Natural killer cell treated with Interleukin-12 subunit alpha and Interleukin-12 subunit beta and Interleukin-15 and Interleukin-18, amount 100 ng/mL, for 72 hours (primary cell): ENCODE measurements around the gene SARNP. TPM values are rescaled to one million over a fixed set of nuclear protein-coding genes. Genes with fewer than 3 reads are reported as not detected.

Experiments
- ATAC-seq, 2 donors: fragments of 150-1000 bp; cut with Tn5 transposase in 1 of 2; sonication (Bioruptor Pico), chemical (Tn5 transposase) in 1 of 2; 2 replicates each; pipeline ENCODE4 v1.10.0; 2021
- DNase-seq: peaks from one replicate; pipeline ENCODE4 v3.0.0; 2022; ENCODE audit warnings: low spot score
- H3K27ac Mint-ChIP-seq, 2 donors: 1 replicate in 1 of 2; 2 replicates in 1 of 2; pipeline ENCODE4 v1.8.0; 2022; ENCODE audit warnings: mixed read lengths in 2 of 2, mild to moderate bottlenecking in 1 of 2, moderate library complexity in 1 of 2
- H3K27me3 Mint-ChIP-seq, 2 donors: 1 replicate in 1 of 2; 2 replicates in 1 of 2; pipeline ENCODE4 v1.8.0; 2022; ENCODE audit warnings: mixed read lengths in 2 of 2
- H3K36me3 Mint-ChIP-seq: one replicate; pipeline ENCODE4 v1.8.0; 2022; ENCODE audit warnings: mixed read lengths
- H3K4me1 Mint-ChIP-seq, 2 donors: 1 replicate in 1 of 2; 2 replicates in 1 of 2; pipeline ENCODE4 v1.8.0; 2022; ENCODE audit warnings: low read depth in 2 of 2, mixed read lengths in 2 of 2, mild to moderate bottlenecking in 1 of 2
- H3K4me3 Mint-ChIP-seq: one replicate; pipeline ENCODE4 v1.8.0; 2022; ENCODE audit warnings: mixed read lengths
- H3K9me3 Mint-ChIP-seq: 2 replicates; pipeline ENCODE4 v1.8.0; 2022; ENCODE audit warnings: mixed read lengths
- total RNA-seq, 2 donors: library from RNA; stranded (reverse); gene quantifications; one replicate each; pipeline ENCODE4 v1.2.3, GENCODE V29; 2022

Gene SARNP
- total RNA-seq, 2 donors from 2014 or later = 68.0 to 74.9 TPM

DNA sequence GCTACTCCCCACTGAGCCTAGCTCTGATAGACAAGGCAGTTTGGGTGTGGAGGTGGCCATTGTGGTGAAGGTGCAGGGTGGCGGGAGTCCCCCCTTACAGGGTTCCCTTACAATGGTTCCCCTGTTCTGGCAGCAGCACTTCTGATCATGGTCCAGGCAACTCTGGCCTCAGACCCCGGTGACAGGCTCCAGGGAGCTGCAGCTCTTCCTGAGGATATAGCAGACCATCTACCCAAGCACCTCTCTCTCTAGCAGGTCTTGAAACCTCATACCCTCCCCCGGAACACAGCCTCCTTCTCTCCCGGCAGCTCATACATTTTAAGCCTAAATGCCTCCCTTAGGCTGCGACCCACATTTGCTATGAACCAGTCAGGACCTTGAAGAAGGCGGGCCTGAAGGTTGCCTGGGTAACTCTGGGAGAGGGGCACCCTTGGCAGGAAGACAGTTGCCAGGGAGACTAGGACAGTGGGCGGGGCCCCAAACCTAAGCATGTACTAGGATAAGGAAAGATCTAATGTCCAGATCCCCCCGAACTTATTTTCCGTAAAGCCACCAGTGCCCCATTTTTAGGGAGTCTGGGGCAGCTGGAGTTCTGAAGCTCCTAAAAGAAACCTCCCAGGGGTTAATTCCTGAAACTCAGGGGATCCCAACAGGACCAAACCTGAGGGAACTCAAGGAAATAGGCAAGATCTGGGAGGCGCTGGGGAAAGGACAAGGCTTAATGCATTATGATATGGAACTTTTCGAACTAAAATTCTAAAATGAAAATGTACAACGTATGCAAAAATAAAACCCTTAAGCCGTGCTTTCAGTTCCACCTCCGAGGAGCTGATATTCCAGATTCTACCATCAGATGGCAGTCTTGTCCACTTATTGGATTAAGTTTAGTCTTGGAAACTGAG lies 79.2 kb downstream of the SARNP start:
- Mint-ChIP-seq H3K27me3 (no peaks in the 10 kb centered on the region), H3K4me3 (peak overlapping the region; percentile 89), H3K4me1 (peaks cover 33 to 42% of the 10 kb centered on the region in 2 donors), H3K36me3 (no peaks in the 10 kb centered on the region), H3K27ac (peak overlapping the region; percentile 30 to 72), H3K9me3 (no peaks in the 10 kb centered on the region)
- peak; percentile 73 to 84 for ATAC-seq
- peak; percentile 75 for DNase-seq

DNA sequence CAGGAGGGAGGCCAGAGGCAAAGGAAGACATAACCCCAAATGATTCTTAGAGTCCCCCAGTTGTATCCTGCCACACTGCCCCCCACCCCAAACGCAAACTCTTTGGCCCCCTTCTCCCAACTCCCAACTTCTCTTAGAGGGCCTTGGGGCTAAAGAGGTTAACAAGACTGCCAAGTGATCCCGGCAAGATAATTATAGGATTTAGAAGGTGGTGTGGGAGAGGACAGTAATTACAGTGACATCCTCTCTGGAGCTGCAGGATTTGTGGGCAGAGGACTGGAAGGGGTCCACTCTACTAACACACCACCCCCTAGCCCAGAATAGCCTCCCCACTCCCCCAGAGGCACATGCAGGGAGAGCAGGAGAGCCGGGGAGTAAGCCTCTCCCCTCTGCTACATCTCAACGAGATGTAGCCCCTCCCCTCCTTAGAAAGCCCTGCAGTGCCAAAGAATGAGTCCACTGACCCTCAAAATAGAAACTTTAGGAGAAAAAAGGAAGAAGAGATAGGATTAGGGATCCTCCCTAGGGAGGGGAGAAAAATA lies 79.9 kb downstream of the SARNP start:
- ATAC-seq (no peak), DNase-seq (no peak)
- Mint-ChIP-seq H3K36me3 (no peaks in the 10 kb centered on the region), H3K27me3 (no peaks in the 10 kb centered on the region), H3K27ac (peak overlapping the region; percentile 30 to 72), H3K4me3 (peak overlapping the region; percentile 89), H3K9me3 (no peaks in the 10 kb centered on the region), H3K4me1 (peaks cover 30 to 39% of the 10 kb centered on the region in 2 donors)

DNA sequence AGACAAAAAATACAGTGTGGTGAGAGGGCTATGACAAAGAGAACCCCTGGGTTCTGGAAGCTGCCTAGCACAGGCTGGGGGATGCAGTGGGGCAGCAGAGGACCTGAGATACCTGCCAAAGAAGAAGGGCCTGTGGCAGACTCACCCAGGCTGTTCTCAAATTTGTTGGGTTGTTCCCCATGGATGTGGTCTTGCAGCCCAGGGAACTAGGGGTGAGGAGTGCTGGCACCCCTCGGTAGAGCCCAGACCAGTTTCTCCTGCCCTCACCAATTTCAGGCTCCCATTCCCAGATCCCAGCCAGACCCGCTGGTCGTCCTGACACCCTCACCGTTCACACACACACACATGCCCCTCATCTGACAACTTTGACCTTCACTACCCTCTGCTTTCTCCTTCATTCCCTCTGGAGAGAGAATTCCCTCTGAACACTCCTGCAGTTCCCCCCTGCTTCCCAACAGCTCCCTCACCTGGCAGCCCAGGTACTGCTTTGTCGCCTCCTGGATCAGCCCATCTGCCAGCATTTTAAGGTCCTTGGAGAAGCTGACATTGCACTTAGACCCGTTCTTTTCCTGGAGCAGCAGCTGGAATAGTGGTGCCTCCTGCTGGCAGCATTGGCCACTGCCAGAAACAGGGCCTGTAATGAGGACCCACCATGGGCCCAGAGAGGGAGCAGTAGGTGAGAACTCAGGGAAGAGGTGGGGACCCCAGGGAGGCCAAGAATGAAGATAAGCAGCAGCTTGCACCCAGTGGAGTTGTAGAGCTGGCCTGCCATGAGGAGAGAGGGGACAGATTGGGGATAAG lies 80.5 kb downstream of the SARNP start:
- H3K4me3 Mint-ChIP-seq = peak overlapping the region; percentile 39
- ATAC-seq (peak; percentile 54 to 67), DNase-seq (no peak)
- H3K27me3 Mint-ChIP-seq = no peaks in the 10 kb centered on the region
- H3K36me3 Mint-ChIP-seq = no peaks in the 10 kb centered on the region
- H3K27ac Mint-ChIP-seq = peak overlapping the region; percentile 30 to 72
- peaks cover 25 to 32% of the 10 kb centered on the region in 2 donors for H3K4me1 Mint-ChIP-seq
- H3K9me3 Mint-ChIP-seq = no peaks in the 10 kb centered on the region

DNA sequence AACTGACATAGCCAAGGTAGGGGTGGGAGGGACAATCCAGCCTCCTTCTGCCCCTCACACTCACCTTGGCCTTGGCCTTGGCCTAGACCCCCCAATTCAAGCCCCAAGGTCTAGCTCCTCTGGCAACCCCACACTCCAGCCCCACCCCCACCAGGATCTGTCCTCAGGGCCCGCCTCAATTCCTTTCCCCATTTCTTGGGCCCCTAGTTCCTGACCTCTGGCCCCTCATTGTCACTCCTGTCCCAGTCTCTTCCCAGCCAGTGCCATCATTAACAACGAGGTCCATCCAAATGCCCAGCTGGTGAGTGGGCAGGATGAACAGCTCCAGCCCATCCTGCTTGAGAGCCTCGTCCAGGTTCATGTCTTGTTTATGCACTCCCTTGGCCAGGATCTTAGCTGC lies 81.4 kb downstream of the SARNP start:
- Mint-ChIP-seq H3K27ac (no peak overlapping the region), H3K4me1 (peaks cover 22 to 29% of the 10 kb centered on the region in 2 donors), H3K4me3 (no peak overlapping the region), H3K9me3 (no peaks in the 10 kb centered on the region), H3K36me3 (no peaks in the 10 kb centered on the region), H3K27me3 (no peaks in the 10 kb centered on the region)
- DNase-seq = no peak
- no peak for ATAC-seq

DNA sequence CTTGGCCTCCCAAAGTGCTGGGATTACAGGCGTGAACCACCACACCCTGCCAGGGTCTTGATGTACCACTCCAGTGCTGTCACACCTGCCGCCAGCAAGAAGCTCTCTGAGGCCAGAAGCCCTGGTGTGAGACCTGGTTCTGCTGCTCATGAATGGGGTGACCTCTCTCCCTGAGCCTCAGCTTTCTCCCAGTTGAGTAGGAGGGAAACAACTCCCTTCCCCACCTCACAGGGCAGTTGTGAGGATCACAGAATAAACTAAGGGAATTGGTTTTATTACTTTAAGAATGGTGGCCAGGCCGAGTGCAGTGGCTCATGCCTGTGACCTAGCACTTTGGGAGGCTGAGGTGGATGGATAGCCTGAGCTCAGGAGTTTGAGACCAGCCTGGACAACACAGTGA lies 82.9 kb downstream of the SARNP start:
- Mint-ChIP-seq H3K27ac (no peak overlapping the region), H3K36me3 (no peaks in the 10 kb centered on the region), H3K4me3 (no peak overlapping the region), H3K4me1 (peaks cover 36 to 43% of the 10 kb centered on the region in 2 donors), H3K27me3 (no peaks in the 10 kb centered on the region), H3K9me3 (no peaks in the 10 kb centered on the region)
- no peak for ATAC-seq
- no peak for DNase-seq

DNA sequence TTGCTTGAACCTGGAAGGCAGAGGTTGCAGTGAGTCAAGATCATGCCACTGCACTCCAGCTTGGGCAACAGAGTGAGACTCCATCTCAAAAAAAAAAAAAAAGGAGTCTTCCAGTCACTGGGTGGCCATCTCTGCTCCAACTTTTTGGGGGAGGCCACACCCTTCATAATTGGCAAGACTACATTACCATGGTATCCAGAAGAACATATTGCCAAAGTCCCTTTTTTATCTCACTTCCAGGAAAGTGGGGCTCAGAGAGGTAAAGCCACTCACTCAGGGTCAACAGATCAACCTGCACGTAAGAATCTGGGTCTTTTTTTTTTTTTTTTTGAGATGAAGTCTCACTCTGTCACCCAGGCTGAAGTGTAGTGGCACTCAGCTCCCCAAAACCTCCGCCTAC lies 83.7 kb downstream of the SARNP start:
- no peak overlapping the region for H3K27ac Mint-ChIP-seq
- DNase-seq (no peak), ATAC-seq (no peak)
- peaks cover 42 to 43% of the 10 kb centered on the region in 2 donors for H3K4me1 Mint-ChIP-seq
- H3K27me3 Mint-ChIP-seq = no peaks in the 10 kb centered on the region
- H3K36me3 Mint-ChIP-seq = no peaks in the 10 kb centered on the region
- H3K9me3 Mint-ChIP-seq = no peaks in the 10 kb centered on the region
- no peak overlapping the region for H3K4me3 Mint-ChIP-seq

DNA sequence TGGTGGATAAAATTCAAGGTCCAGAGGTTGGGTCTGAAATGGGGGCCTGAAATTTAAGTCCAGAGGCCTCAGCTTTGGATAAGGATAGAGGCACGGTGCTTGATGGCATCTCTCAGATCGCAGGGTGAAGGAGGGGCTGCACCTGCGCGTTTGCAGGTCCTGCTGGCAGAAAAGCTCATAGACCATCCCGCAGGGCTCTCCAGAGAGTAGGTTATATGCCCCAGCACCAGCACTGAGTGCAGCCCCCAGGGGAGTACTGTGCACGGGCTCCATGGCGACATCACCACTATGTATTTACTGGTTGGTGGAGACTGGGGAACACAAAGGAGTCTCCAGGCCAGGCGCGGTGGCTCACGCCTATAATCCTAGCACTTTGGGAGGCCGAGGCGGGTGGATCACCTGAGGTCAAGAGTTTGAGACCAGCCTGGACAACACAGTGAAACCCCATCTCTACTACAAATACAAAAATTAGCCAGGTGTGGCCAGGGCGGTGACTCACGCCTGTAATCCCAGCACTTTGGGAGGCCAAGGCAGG lies 84.4 kb downstream of the SARNP start:
- peaks cover 35 to 38% of the 10 kb centered on the region in 2 donors for H3K4me1 Mint-ChIP-seq
- ATAC-seq (no peak), DNase-seq (no peak)
- no peak overlapping the region for H3K4me3 Mint-ChIP-seq
- peak overlapping the region in 1 of 2 donors; percentile 3 for H3K27ac Mint-ChIP-seq
- H3K36me3 Mint-ChIP-seq = no peaks in the 10 kb centered on the region
- no peaks in the 10 kb centered on the region for H3K9me3 Mint-ChIP-seq
- H3K27me3 Mint-ChIP-seq = no peaks in the 10 kb centered on the region

DNA sequence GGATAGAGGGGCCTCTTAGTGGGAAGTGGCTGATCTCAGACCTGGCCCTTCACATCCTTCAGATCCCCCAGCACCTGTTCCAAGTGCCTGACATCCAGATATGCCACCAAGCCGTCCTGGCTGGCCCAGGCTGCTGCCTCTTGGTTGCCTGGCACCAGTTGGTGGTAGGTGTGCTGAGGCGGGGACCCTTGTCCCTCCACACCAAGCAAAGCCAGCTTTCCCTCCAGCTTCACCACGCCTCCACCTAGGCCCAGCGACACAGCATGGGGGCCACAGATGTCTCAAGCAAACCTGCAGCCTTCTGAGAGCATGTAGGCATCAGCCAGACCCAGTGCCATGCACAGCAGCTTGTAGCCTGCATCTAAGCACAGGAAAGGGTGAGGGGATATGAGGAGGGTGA lies 85.2 kb downstream of the SARNP start:
- DNase-seq (no peak), ATAC-seq (no peak)
- Mint-ChIP-seq H3K9me3 (no peaks in the 10 kb centered on the region), H3K4me3 (no peak overlapping the region), H3K27ac (peak overlapping the region in 1 of 2 donors; percentile 3), H3K27me3 (no peaks in the 10 kb centered on the region), H3K4me1 (peaks cover 33 to 37% of the 10 kb centered on the region in 2 donors), H3K36me3 (no peaks in the 10 kb centered on the region)

DNA sequence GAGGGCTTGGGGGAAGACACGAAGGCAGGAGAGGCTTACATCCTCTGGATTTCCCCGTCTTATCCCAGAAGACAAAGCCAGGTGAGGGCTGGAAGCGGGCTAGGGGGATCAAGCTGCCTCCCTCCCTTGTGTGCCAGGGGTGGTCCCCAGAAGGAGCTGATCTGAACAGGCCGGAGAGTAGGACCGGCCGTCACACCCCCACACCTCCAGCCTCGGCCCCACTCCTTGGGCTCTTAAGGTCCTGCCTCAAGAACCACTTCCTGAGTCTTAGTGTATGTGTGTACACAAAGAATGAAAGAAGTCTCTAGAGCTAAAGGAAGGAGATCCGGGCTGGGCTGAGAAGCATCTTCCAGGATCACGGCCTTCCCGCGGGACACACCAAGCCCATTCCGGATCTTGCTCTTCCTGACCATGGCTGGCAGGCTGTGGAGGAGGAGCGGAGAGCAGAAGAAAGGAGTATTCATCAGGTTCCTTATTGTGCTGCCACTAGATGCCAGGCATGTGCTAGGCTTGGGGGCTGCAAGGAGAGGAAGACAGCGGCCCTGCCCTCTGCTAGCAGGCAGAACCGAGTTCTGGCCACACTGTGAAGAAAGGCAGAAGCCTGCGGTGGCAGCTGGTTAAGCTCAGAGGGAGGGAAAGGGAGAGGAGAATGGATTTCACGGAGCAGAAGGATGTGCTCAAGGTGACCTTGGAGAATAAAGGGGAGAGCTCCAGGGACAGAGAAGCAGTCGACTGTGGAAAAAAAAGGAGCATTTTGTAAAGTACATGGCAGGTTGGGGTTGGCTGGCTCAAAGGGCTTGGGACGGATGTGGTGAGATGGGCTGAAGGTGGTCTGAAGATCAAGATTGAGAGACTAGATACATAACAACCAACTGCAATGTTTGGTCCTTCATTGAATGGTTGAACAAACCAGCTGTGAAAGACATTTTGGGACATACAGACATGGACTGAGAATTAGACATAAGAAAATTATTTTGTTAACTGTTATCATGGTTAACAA lies 87.4 kb downstream of the SARNP start:
- DNase-seq (peak; percentile 81), ATAC-seq (peak; percentile 74 to 77)
- Mint-ChIP-seq H3K27me3 (no peaks in the 10 kb centered on the region), H3K4me1 (peaks cover 40 to 43% of the 10 kb centered on the region in 2 donors), H3K36me3 (no peaks in the 10 kb centered on the region), H3K4me3 (peak overlapping the region; percentile 92), H3K27ac (peak overlapping the region; percentile 96 to 99), H3K9me3 (no peaks in the 10 kb centered on the region)

DNA sequence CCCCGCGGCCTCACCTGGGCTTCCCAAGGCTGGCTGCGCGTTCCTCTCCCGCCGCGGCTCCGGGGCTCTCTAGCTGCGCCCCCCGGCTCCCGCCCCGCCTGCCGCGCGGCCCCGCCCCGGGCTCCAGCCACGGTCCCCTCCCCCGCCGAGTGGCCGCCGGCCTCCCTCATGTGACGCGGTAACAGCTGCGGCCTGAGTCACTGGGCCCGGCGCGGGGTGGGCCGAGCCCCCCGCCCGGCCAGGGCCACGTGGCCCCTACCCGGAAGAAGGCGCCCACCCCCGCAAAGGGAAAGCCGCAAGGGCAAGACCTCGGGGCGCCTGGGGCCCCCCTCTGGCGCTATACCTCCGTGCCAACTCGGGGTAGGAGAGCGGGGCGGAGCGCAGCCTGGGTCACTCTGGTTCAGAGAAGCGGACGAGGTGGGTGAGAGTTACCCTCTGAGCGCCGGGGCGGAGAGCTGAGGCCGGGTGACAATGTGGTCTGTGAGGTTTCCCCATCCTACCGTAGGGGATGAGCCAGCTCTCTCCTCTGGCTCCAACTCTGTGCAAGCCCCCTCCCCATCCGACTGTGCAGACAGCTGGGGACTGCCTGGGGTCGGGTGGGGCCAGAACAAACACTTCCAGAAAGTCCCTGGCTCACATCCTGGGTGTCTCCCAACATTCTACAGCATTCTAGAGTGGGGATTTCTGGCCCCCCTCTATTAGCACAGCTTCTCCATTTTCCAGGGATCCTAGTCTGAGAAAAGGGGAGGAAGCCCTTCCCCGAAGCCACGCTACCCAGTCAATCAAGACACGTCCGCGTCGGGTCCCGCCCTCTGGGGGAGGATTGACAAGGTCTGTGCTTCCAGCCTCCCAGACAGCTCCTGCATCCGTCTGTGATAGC lies 88.3 kb downstream of the SARNP start, which contains the start of gene CD63:
CD63 (minus strand) TSS at position 71 of the 880 bp plus-strand sequence. CDS start 668 bp downstream, outside the sequence.
- peaks cover 46 to 49% of the 10 kb centered on the region in 2 donors for H3K4me1 Mint-ChIP-seq
- no peaks in the 10 kb centered on the region for H3K9me3 Mint-ChIP-seq
- no peaks in the 10 kb centered on the region for H3K27me3 Mint-ChIP-seq
- ATAC-seq = peak; percentile 81 to 89
- DNase-seq = peak; percentile 90
- peak within 1 kb of the TSS; percentile 92 for H3K4me3 Mint-ChIP-seq
- H3K36me3 Mint-ChIP-seq = no peaks in the 10 kb centered on the region
- H3K27ac Mint-ChIP-seq = peak within 1 kb of the TSS; percentile 96 to 99

DNA sequence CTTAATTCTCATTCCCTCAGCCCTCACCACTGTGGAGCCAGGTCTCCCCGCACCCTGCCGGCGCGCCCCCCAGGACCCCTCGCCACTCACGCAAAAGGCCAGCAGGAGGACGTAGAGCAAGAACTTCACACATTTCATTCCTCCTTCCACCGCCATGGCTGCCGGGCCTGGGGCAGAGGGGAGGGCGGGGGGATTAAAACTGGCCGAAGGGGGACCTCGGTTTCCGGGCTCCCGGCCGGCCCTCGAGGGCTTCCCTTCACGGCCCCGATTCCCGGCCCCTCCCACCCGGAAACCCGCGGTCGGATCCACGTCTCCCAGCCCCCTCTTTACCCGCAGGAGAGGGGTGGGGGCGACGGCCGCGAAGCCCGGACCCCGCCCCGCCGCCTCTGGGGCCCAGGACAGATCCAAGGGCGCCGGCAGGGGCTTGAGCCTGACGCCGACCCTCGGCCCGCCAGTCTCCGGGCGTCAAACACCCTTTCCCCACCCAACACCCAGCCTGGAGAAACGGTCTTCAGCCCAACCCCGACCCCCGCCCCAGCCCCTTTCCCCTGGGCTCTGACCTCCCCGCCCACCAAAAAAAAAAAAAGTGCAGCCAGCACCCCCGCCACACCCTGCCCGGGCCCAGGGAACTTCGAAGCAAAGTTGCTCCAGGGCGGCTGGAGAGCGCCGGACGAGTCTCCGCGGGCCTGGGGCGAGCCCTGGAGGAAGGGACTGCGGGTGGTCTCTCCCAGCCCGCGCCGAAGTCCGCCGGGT lies 89.2 kb downstream of the SARNP start:
- Mint-ChIP-seq H3K27me3 (no peaks in the 10 kb centered on the region), H3K27ac (peak overlapping the region; percentile 88 to 96), H3K4me3 (peak overlapping the region; percentile 86), H3K9me3 (no peaks in the 10 kb centered on the region), H3K36me3 (no peaks in the 10 kb centered on the region), H3K4me1 (peaks cover 46 to 49% of the 10 kb centered on the region in 2 donors)
- ATAC-seq = peak in 1 of 2 donors; percentile 5
- DNase-seq = peak; percentile 66
